HG03439 (cell line): ENCODE measurements around the gene KCTD20.
"Not testable (repeated sequence)": the region's sequence is repeated elsewhere in the genome, so short reads cannot be mapped to it uniquely, and the experiment has no call there.

Experiments
- ATAC-seq: cut with Tn5 transposase; IDR thresholded peaks from one replicate; pipeline ENCODE4 v1.9.1; 2021; ENCODE audit warnings: mild to moderate bottlenecking, moderate library complexity; ENCODE audit not compliant: unreplicated experiment

KCTD20 gene

DNA sequence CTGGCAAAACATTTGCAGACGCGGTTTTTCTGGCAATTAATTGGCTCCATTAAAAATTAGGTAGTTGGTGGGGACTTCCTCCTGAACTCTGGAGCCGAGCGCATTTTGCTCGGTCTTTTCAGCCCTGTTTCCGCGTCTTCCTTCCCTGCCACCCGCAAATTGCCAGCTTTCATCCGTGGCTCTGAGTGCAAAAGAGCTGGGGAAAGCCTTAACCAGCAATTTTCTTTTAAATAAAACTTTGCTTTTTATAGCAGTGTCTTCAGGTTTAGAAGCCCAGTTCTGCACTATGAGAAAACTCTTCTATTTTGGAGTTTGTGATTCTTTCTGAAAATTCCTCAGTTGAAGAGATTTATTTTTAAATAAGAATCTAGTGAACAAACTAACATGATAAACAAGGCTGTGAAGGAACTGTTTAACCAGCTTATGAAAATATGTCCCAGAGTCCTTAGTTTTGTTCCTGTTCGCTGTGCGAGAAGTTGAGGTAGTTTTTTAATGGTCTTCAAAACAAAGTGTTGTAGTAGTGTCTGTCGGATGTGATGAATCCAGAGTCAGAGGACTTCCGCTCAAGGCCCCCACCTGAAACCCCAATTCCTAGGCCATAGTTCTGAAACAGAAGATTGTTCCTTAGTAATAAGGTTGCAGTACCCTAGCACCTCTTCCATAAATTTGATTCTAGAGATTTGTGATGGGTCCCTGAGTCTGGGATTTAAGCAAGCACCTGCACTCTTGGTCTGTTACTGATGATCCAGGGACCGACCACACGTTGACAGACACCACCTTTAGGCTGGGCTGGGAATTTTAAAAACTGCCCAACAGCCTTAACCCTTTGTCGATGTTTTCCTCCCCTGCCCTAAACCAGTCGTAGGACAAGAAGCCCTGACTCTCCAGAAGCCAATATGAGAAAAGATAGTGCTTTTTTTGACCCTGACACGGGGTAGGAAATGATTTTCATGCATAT, 950 bp downstream of the KCTD20 start:
- no peak for ATAC-seq

DNA sequence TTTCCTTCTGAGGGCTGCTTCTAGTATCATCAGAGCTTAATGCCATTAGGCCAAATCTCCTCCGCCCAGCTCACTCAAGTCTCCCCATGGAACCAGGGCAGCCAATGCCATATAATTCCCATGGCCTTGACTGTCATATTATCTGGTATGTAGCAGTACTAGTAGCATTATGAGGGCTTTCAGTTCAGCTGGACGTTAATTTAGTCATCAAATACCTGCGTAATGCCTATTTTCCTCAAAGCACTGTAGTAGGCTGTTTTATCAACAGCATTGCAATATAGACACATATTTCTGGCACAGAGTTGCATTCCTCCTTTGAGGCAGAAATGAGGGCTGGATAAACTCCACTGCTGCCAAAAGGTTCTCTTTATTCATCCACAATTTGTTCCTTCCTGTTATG, 1.7 kb downstream of the KCTD20 start:
- ATAC-seq, result no peak

DNA sequence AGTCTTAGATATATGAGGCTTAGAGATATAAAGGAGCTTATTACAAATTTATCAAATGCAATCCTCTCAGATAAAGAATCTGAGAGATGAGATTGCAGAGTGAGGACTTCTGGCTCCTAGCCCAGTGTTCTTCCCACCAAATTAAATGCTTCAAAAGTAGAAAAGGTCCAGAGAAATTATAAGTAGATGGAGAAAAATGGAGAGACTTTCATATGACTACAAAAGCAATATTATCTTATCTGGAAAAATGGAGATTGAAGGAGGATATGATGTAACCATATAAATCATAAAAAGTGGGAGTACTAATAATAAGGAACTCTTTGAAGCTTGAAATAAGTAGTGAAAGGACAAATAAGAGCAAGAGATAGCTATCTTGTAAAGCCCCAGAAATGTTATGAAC, 2.8 kb downstream of the KCTD20 start:
- ATAC-seq, result no peak

DNA sequence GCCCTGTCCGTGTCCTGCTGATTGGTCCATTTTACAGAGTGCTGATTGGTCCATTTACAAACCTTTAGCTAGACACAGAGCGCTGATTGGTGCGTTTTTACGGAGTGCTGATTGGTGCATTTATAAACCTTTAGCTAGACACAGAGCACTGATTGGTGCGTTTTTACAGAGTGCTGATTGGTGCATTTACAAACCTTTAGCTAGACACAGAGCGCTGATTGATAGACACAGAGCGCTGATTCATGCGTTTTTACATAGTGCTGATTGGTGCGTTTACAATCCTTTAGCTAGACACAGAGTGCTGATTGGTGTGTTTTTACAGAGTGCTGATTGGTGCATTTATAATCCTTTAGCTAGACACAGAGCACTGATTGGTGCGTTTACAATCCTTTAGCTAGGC, 6.4 kb downstream of the KCTD20 start:
- ATAC-seq, result not testable (repeated sequence)

DNA sequence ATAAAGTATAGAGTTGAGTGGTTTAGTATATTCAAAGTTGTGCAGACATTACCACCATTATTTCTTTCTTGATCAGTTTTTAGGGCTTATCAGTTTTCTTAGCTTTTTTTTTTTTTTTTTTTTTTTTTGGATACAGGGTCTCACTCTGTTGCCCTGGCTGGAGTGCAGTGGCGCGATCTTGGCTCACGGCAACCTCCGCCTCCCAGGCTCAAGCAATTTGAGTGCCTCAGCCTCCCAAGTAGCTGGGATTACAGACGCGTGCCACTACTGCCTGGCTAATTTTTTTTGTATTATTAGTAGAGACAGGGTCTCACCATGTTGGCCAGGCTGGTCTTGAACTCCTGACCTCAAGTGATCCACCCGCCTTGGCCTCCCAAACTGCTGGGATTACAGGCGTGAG, 10.1 kb downstream of the KCTD20 start:
- ATAC-seq, result not testable (repeated sequence)

DNA sequence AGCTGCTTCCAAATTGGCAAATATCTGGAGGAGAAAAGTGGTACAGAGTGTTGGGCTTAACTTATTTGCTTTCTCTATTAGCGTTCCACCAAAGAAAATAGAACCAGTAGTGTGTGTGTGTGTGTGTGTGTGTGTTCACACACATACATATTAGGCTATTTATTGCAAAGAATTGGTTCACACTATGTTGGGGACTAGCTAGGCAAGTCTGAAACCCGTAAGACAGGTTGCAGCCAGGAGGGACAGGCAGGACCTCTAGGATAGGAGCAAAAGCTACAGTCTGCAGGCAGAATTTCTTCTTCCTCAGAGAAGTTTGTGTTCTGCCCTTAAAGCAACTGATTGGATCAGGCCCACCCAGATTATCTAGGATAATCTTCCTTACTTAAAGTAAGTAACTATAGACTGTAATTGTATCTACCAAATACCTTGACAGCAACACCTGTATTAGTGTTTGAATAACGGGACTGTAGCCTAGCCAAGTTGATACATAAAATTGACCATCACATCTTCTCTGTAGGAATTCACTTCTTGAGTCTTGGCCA, 12.8 kb downstream of the KCTD20 start:
- no peak for ATAC-seq

DNA sequence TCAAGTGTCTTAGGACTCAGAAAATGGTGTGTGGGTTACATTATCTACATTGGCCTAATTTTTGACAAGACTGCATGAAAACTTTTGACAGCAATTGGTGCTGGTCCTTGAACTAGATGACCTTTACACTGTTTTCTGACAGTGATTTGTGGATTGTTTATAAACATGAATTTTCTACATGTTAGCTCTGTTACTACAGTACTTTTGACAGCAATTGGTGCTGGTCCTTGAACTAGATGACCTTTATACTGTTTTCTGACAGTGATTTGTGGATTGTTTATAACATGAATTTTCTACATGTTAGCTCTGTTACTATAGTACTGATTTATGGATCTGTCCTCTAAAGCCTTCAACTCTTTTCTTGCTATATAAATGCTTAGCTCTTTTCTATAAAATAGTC, 16.7 kb downstream of the KCTD20 start:
- ATAC-seq, result no peak

DNA sequence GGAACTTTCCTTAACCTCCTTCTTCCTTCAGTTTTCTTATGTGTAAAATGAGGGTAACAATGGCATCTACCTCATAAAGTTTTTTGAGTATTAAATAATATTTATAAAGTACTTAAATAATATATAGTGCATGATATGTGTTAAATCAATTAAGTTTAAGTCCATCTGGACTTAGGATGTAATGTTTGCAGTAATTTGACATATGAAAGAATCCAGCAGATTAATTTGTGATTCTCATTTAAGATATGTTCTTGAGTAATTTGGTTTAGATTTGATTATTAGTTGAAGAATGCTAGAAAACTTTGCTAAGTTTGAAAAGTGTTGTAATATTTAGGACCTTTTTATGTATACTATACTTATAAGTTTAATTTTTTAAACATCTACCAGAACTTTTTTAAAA, 18.1 kb downstream of the KCTD20 start:
- ATAC-seq, result no peak

DNA sequence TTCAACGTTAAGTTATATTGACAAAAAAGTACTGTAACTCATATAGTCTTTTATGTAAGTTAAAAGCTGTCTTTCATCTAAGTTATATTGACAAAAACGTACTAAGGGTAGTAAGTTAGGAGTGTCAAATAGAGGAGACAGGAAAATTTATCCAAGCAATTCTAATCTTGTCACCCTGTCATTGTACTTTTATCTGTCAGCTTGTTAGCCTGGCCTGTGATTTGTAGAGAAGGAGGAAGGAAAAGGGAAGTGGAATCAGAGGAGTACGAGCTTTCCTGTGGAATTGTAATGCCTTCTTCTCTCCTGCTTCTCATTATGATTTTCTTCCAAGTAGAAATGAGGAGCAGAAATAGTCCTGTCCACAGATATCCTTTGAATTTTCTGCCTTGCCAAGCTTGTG, 18.8 kb downstream of the KCTD20 start:
- ATAC-seq, result no peak

DNA sequence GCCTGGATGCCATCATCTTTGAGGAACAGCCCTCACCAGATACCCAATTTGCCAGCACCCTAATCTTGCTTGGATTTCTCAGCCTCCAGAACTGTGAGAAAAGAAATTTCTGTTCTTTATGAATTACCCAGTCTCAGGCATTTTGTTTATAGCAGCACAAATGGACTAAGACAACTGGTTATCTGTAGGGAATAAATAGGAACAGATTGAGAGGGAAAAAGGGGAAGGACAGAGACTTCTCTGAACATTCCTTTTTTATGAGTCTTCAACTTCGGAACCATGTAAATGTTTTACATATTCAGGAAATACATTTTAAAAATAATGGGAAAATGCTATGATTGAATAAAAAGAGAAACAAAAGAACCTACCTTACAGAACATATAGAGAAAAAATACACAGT, 20.9 kb downstream of the KCTD20 start:
- no peak for ATAC-seq

DNA sequence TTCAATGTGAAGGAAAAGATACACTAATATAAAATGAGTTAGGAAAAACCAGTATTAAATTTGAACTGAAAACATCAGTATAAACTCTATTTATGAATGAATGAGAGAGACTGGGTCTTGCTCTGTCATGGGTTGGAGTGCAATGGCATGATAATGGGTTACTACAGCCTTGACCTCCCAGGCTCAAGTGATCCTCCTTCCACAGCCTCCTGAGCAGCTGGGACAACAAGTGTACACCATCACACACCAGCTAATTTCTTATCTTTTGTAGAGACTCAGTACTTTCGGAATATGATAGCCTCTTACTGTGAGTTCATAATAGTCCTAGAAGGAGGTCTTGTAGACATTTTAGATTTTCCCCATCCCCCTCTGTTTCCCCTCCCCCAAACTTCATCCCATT, 21.4 kb downstream of the KCTD20 start:
- ATAC-seq, result no peak

DNA sequence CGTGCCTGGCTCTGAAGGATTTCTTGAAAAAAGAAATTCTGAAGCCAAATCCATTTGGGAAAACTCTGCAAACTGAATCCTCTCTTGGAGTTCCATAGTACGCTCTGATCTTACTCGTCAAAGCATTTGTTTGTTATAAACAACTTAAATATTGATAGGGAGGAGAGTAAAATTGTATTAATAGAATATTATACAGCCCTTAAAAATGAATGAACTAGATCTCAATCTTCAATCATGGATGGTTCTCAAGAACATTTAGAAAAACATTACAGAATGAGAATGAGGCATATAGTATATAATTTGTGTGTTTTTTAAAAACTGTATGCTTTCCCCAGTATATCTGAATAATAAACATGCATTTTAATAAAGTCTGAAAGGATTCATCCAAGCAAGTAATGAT, 24.8 kb downstream of the KCTD20 start:
- no peak for ATAC-seq

DNA sequence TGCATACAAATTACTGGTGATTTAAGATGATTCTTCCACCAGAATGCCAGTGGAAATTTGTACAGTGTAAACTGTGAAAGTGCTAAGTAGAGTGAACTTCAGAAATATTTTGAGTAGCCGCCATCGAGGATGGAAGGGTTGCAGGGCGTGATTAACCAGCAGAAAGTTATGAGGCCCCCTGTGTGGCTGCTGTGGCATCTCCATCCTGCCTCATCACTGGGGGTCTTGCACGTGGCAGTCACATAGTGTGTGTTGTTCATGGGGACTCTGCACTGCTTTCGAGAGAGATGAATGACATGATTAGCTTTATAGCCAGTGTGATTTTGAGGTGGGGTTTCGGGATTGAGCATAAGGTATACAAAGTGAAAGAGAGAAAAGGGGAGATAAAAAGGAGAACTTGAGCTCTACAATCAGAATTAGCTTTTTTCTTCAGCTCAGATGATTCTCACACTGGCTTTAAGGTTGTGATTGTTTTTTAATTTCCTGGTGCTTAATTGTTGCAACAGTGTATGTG, 26.4 kb downstream of the KCTD20 start:
- ATAC-seq, result no peak

DNA sequence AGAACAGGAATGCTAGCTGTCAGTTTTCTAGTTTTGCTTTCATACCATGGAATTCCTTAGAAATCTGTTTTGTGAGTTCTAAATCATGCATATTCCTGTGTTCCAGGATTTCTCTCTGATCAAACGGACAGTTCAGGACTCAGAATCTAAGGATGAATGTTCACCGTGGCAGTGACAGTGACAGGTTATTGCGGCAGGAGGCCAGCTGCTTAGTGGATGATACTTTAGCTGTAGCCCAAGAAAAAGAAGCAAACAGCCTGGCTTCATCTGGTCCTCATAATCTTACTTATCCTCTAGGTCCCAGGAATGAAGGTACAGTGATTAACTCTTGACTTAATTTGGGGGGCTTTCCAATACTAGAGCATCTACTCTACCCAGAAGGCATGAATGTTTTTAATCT, 27.1 kb downstream of the KCTD20 start:
- ATAC-seq, result no peak

DNA sequence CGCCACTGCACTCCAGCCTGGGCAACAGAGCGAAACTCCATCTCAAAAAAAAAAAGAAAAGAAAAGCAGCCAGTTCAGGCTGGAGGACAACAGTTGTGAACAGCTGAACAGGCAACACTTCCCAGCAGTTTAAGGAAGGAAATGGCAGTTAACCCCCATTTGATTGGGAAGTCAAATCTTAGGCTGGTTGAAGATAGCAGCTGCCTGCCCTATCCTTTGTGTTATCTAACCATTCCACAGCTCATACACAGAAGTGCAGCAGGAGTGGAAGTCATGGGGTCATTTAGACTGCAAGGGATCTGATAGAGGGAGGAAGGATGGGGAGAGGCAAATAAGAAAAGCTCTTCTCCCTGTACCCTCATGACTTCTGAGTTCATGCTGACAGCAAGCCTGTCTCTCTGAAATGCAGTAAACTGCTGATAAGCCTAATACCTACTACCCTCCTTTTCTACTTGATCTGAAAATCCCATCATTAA, 35.3 kb downstream of the KCTD20 start:
- ATAC-seq, result no peak

DNA sequence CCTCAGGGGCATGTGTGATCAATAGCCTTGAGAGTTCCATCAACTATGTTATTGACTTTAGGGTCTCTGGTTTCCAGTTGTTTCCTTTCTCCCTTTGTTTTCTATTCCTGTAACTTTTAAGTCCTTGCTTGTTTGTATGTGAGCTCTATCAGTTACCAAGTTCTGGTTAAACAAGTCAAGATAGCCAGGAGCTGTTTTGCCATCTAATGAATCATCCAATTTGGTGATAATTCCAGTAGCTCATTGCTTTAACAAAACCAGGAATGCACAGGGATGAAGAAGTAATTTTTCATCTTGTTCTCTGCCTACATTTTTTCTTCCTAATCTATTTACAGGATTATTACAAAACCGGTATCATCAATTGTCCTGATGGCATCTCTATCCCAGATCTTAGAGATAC, 36.5 kb downstream of the KCTD20 start:
- no peak for ATAC-seq

DNA sequence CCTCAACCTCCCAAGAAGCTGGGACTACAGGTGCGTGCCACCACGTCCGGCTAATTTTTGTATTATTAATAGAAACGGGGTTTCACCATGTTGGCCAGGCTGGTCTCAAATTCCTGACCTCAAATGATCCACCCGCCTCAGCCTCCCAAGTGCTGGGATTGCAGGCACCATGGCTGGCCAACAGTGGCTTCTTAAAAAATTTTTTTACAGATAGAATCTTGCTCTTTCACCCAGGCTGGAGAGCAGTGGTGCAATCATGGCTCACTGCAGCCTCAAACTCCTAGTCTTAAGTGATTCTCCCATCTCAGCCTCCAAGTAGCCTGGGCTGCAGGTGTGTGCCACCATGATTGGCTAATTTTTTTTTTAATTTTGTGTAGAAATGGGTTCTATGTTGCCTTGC, 40.5 kb downstream of the KCTD20 start:
- not testable (repeated sequence) for ATAC-seq

DNA sequence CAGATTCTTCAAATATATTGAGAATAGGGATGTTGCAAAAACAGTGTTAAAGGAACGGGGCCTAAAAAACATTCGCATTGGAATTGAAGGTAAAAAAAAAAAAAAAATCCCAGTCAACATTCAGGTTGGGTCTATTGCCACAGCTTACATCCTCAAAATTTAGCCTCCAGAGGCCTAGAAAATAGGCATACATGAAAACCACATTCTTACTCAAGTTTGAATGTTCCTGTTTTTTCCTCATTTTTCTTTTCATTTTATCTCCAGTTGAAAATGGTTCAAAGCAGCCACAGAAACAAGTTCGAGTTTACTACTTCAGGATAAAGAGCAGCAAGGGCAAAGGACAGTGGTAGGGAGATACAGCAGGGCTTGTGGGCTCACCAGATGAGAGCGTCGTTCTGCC, 41.9 kb downstream of the KCTD20 start:
- ATAC-seq, result no peak

DNA sequence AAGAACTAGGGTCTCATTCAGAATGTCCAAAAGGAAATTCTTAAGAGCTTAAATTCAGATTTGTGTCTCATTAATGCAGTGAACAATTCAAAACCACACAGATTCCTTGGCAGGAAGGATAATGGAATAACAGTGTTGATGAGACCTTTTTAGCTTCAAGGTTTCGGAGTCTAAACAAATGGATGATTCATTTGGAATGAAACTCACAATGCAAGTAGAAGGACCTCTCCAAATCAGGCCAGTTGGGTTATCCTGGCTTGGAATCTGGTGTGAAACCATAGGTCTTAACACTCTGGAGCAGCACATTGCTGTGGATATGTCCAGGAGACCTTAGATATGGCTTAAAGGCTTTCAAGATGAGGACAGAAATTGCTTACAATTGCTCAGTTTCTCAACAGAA, 44.9 kb downstream of the KCTD20 start:
- no peak for ATAC-seq

DNA sequence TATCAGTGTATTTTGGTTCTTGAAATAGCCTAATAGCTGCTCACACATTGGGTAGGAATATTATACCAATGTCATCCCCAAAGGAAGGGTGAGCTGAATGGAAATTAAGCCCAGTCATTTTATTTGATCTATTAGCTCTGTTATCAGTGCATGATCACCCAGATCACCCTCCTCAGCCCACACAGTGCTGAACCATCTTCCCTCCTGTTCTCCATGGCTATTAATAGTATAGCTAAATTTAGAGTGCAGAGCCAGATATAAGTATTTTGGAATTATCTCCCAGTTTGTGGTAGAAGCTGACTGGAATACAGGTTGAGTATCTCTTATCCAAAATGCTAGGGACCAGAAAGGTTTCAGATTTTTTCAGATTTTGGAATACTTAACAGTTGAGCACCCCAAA, 45.4 kb downstream of the KCTD20 start:
- no peak for ATAC-seq

DNA sequence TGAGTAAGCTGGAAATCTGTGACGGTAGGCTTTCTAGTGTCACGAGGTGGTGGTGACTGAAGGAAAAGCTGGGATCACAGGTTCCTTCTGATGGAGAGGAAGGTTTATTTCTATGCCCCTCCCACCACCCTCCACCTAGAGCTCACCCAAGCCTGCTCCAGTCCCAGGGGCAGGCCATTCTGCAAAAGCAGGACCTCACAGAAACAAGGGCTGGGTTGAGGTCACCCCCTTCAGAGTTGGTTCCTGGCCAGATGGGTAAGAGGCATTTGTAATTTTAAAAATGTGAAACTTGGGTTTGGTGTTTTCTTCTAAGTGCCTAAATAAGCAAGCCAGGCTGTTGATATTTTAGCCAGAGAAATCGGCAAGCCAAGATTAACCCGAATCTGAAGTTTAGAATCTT, 46.6 kb downstream of the KCTD20 start:
- ATAC-seq, result no peak

DNA sequence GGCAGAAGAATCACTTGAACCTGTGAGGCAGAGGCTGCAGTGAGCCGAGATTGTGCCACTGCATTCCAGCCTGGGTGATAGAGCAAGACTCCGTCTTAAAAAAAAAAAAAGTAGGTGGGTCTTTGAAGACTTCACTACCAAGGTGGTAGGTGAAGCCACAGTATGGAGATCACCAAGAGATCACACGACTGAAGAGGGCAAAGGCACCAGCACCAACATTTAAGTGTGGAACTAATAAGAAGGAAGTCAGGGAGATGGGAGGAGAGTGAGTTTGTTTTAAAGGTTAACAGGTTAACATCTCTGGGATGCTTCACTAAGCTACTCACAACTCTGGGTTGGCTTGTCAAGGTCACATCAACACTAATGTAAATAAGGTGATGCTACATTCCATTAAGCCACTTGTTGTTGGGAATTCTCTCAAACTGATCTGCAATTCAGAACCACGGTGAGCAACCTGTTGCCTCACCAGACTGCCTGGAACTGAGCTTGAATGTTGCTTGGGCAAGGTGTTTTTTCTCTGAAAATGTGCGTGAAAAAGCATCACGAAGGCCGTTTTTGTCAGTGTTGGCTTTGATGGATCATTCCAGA, 48.7 kb downstream of the KCTD20 start:
- ATAC-seq, result no peak
